BLaER1 treated with 17β-estradiol and CSF1 and Interleukin-3, amounts not matched to agents 10 nM and 100 nM (cell line): ENCODE results near the gene SPEN.

ENCODE experiments used
- H3K27ac ChIP-seq, 11 experiments: shearing (Covaris generic); formaldehyde crosslinking; 2 replicates each; pipeline ENCODE4 v1.8.1; 2022
- H3K27me3 ChIP-seq, 11 experiments: shearing (Covaris generic); formaldehyde crosslinking; 2 replicates each; pipeline ENCODE4 v1.8.1; 2022
- H3K36me3 ChIP-seq, 11 experiments: shearing (Covaris generic); formaldehyde crosslinking; 2 replicates each; pipeline ENCODE4 v1.8.1; 2022
- H3K4me1 ChIP-seq, 10 experiments: shearing (Covaris generic); formaldehyde crosslinking; 2 replicates each; pipeline ENCODE4 v1.8.1; 2022
- H3K4me2 ChIP-seq, 11 experiments: shearing (Covaris generic); formaldehyde crosslinking; 2 replicates each; pipeline ENCODE4 v1.8.1; 2022
- H3K4me3 ChIP-seq, 10 experiments: shearing (Covaris generic); formaldehyde crosslinking; 2 replicates each; pipeline ENCODE4 v1.8.1; 2022
- H3K9ac ChIP-seq, 11 experiments: shearing (Covaris generic); formaldehyde crosslinking; 2 replicates each; pipeline ENCODE4 v1.8.1; 2022
- H3K9me3 ChIP-seq, 11 experiments: shearing (Covaris generic); formaldehyde crosslinking; replicated peaks in 1 of 11; 2 replicates each; pipeline ENCODE4 v1.8.1; 2022
- H4K20me1 ChIP-seq, 11 experiments: shearing (Covaris generic); formaldehyde crosslinking; 2 replicates each; pipeline ENCODE4 v1.8.1; 2022
- Cebpa-rat ChIP-seq, 11 experiments: shearing (Covaris generic); IDR thresholded peaks; 2 replicates each; pipeline ENCODE4 v1.8.1; 2022

SPEN gene

DNA sequence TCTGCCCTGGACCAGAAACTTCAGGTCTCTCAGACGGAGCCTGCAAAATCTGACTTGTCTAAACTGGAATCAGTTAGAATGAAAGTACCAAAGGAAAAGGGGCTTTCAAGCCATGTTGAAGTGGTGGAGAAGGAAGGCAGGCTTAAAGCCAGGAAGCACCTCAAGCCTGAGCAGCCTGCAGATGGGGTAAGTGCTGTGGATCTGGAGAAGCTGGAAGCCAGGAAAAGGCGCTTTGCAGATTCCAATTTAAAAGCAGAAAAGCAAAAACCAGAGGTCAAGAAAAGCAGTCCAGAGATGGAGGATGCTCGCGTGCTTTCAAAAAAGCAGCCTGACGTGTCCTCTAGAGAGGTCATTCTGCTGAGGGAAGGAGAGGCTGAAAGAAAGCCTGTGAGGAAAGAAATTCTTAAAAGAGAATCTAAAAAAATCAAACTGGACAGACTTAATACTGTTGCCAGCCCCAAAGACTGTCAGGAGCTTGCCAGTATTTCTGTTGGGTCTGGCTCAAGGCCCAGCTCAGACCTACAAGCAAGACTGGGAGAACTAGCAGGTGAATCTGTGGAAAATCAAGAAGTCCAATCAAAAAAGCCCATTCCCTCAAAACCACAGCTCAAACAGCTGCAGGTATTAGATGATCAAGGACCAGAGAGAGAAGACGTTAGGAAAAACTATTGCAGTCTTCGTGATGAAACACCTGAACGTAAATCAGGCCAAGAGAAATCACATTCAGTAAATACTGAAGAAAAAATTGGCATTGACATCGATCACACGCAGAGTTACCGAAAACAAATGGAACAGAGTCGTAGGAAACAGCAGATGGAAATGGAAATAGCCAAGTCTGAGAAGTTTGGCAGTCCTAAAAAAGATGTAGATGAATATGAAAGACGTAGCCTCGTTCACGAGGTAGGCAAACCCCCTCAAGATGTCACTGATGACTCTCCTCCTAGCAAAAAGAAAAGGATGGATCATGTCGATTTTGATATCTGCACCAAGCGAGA is 81.8 kb downstream of the SPEN start:
- Histone ChIP-seq H3K27me3 (no peaks in the 10 kb centered on the region), H3K4me2 (no peak overlapping the region), H3K4me3 (no peak overlapping the region), H3K27ac (no peak overlapping the region), H3K36me3 (peaks cover 99 to 100% (median 100%) of the 10 kb centered on the region in 11 experiments), H3K9ac (no peak overlapping the region), H3K9me3 (no peaks in the 10 kb centered on the region), H4K20me1 (peaks cover 0 to 82% (median 38%) of the 10 kb centered on the region in 11 experiments; a peak in 18 of 22 replicates), H3K4me1 (no peaks in the 10 kb centered on the region)
- no peak for TF ChIP-seq Cebpa-rat (IDR thresholded peaks at IDR 0.05)

DNA sequence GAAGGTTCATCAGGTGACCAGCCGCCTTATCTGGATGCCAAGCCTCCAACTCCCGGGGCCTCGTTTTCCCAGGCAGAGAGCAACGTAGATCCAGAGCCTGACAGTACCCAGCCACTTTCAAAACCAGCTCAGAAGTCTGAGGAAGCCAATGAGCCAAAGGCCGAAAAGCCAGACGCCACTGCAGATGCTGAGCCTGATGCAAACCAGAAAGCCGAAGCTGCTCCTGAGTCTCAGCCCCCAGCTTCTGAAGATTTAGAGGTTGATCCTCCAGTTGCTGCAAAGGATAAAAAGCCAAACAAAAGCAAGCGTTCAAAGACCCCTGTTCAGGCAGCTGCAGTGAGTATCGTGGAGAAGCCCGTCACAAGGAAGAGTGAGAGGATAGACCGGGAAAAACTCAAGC is 83.9 kb downstream of the SPEN start:
- H3K4me3 ChIP-seq: no peak overlapping the region
- H3K27ac ChIP-seq: no peak overlapping the region
- H3K9ac ChIP-seq: no peak overlapping the region
- no peak overlapping the region for H3K4me2 ChIP-seq
- no peaks in the 10 kb centered on the region for H3K27me3 ChIP-seq
- peaks cover 95 to 100% (median 98%) of the 10 kb centered on the region in 11 experiments for H3K36me3 ChIP-seq
- no peaks in the 10 kb centered on the region for H3K9me3 ChIP-seq
- H4K20me1 ChIP-seq: peaks cover 0 to 83% (median 56%) of the 10 kb centered on the region in 11 experiments; a peak in 18 of 22 replicates
- H3K4me1 ChIP-seq: peaks cover 0 to 4% (median 0%) of the 10 kb centered on the region in 10 experiments; a peak in 4 of 20 replicates
- TF ChIP-seq Cebpa-rat (IDR thresholded peaks at IDR 0.05): no peak

DNA sequence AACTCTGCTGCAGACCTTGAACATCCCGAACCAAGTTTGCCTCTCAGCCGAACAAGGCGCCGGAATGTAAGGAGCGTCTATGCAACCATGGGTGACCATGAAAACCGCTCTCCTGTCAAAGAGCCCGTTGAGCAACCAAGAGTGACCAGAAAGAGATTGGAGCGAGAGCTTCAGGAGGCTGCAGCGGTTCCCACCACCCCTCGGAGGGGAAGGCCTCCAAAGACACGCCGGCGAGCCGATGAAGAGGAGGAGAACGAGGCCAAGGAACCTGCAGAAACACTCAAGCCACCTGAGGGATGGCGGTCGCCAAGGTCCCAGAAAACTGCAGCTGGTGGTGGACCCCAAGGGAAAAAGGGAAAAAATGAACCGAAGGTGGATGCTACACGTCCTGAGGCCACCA is 84.4 kb downstream of the SPEN start:
- no peak overlapping the region for H3K4me3 ChIP-seq

DNA sequence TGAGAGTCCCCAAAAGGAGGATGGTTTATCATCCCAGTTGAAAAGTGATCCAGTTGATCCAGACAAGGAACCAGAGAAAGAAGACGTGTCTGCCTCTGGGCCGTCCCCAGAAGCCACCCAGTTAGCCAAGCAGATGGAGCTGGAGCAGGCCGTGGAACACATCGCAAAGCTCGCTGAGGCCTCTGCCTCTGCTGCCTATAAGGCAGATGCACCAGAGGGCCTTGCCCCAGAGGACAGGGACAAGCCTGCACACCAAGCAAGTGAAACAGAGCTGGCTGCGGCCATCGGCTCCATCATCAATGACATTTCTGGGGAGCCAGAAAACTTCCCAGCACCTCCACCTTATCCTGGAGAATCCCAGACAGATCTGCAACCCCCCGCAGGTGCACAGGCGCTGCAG is 85.1 kb downstream of the SPEN start:
- TF ChIP-seq Cebpa-rat (IDR thresholded peaks at IDR 0.05): no peak
- Histone ChIP-seq H3K4me1 (peaks cover 0 to 16% (median 3%) of the 10 kb centered on the region in 10 experiments; a peak in 10 of 20 replicates), H3K27me3 (no peaks in the 10 kb centered on the region), H3K4me3 (no peak overlapping the region), H3K36me3 (peaks cover 92 to 100% (median 98%) of the 10 kb centered on the region in 11 experiments), H3K27ac (no peak overlapping the region), H3K9me3 (no peaks in the 10 kb centered on the region), H4K20me1 (peaks cover 0 to 90% (median 65%) of the 10 kb centered on the region in 11 experiments; a peak in 18 of 22 replicates), H3K4me2 (no peak overlapping the region), H3K9ac (no peak overlapping the region)

More for the DNA sequence above, 84.4 kb downstream of the SPEN start:
- Histone ChIP-seq H3K27ac (no peak overlapping the region), H3K9me3 (no peaks in the 10 kb centered on the region), H3K4me2 (no peak overlapping the region), H3K36me3 (peaks cover 93 to 100% (median 98%) of the 10 kb centered on the region in 11 experiments), H3K4me1 (peaks cover 0 to 9% (median 0%) of the 10 kb centered on the region in 10 experiments; a peak in 6 of 20 replicates), H3K27me3 (no peaks in the 10 kb centered on the region), H4K20me1 (peaks cover 0 to 83% (median 57%) of the 10 kb centered on the region in 11 experiments; a peak in 18 of 22 replicates), H3K9ac (no peak overlapping the region)
- no peak for TF ChIP-seq Cebpa-rat (IDR thresholded peaks at IDR 0.05)

DNA sequence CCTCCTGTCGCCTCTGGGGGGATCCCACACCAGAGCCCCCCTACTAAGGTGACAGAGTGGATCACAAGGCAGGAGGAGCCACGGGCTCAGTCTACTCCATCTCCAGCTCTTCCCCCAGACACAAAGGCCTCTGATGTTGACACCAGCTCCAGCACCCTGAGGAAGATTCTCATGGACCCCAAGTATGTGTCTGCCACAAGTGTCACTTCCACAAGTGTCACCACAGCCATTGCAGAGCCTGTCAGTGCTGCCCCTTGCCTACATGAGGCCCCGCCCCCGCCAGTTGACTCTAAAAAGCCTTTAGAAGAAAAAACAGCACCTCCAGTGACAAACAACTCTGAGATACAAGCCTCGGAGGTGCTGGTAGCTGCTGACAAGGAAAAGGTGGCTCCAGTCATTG is 86.2 kb downstream of the SPEN start:
- H3K4me2 ChIP-seq: no peak overlapping the region
- H3K36me3 ChIP-seq: peaks cover 92 to 100% (median 98%) of the 10 kb centered on the region in 11 experiments
- H3K4me1 ChIP-seq: peaks cover 0 to 27% (median 5%) of the 10 kb centered on the region in 10 experiments; a peak in 10 of 20 replicates
- no peaks in the 10 kb centered on the region for H3K27me3 ChIP-seq
- TF ChIP-seq Cebpa-rat (IDR thresholded peaks at IDR 0.05): no peak
- H3K9me3 ChIP-seq: no peaks in the 10 kb centered on the region
- H3K27ac ChIP-seq: no peak overlapping the region
- no peak overlapping the region for H3K9ac ChIP-seq
- no peak overlapping the region for H3K4me3 ChIP-seq
- H4K20me1 ChIP-seq: peaks cover 0 to 92% (median 75%) of the 10 kb centered on the region in 11 experiments; a peak in 18 of 22 replicates

DNA sequence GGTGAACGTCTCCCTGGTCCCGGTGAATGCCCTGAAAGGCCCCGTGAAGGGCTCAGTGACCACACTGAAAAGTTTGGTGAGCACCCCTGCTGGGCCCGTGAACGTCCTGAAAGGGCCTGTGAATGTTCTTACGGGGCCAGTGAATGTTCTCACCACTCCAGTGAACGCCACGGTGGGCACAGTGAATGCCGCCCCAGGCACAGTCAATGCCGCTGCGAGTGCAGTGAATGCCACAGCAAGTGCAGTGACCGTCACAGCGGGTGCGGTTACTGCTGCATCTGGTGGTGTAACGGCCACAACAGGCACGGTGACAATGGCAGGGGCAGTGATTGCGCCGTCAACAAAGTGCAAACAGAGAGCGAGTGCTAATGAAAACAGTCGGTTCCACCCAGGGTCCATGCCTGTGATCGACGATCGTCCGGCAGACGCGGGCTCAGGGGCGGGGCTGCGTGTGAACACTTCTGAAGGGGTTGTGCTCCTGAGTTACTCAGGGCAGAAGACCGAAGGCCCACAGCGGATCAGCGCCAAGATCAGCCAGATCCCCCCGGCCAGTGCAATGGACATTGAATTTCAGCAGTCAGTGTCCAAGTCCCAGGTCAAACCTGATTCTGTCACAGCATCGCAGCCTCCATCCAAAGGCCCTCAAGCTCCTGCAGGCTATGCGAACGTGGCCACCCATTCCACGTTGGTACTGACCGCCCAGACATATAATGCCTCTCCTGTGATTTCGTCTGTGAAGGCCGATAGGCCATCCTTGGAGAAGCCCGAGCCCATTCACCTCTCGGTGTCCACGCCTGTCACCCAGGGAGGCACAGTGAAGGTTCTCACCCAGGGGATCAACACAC is 86.9 kb downstream of the SPEN start:
- TF ChIP-seq Cebpa-rat (IDR thresholded peaks at IDR 0.05): no peak
- no peak overlapping the region for H3K4me3 ChIP-seq
- H3K36me3 ChIP-seq: peaks cover 91 to 100% (median 98%) of the 10 kb centered on the region in 11 experiments
- H3K4me2 ChIP-seq: no peak overlapping the region
- no peaks in the 10 kb centered on the region for H3K9me3 ChIP-seq
- no peak overlapping the region for H3K9ac ChIP-seq
- no peaks in the 10 kb centered on the region for H3K27me3 ChIP-seq
- H3K27ac ChIP-seq: no peak overlapping the region
- peaks cover 0 to 96% (median 81%) of the 10 kb centered on the region in 11 experiments; a peak in 18 of 22 replicates for H4K20me1 ChIP-seq
- peaks cover 0 to 34% (median 5%) of the 10 kb centered on the region in 10 experiments; a peak in 10 of 20 replicates for H3K4me1 ChIP-seq

DNA sequence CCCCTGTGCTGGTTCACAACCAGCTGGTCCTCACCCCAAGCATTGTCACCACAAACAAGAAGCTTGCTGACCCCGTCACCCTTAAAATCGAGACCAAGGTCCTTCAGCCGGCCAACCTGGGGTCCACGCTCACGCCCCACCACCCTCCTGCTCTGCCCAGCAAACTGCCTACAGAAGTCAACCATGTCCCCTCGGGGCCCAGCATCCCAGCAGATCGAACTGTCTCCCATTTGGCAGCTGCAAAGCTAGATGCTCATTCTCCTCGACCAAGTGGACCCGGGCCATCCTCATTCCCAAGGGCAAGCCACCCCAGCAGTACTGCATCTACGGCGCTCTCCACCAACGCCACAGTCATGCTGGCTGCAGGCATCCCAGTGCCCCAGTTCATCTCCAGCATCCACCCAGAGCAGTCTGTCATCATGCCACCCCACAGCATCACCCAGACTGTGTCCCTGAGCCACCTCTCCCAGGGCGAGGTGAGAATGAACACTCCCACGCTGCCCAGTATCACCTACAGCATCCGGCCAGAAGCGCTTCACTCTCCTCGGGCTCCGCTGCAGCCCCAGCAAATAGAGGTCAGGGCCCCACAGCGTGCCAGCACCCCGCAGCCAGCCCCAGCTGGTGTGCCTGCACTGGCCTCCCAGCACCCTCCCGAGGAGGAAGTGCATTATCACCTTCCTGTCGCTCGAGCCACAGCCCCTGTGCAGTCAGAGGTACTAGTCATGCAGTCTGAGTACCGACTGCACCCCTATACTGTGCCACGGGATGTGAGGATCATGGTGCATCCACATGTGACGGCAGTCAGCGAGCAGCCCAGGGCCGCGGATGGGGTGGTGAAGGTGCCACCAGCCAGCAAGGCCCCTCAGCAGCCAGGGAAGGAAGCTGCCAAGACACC is 87.8 kb downstream of the SPEN start:
- no peak overlapping the region for H3K27ac ChIP-seq
- H3K36me3 ChIP-seq: peaks cover 90 to 100% (median 98%) of the 10 kb centered on the region in 11 experiments

DNA sequence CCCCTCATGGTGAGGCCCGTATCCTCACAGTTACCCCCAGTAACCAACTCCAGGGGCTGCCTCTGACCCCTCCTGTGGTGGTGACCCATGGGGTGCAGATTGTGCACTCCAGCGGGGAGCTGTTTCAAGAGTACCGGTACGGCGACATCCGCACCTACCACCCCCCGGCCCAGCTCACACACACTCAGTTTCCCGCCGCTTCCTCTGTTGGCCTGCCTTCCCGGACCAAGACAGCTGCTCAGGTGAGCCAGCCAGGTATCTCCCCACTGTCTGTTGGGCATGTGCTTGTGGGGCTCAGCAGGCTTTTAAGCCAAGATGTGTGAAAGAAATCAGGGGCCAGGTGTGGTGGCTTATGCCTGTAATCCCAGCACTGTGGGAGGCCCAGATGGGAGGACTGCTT is 88.5 kb downstream of the SPEN start:
- TF ChIP-seq Cebpa-rat (IDR thresholded peaks at IDR 0.05): no peak
- Histone ChIP-seq H3K4me3 (no peak overlapping the region), H3K4me2 (no peak overlapping the region), H4K20me1 (peaks cover 0 to 98% (median 94%) of the 10 kb centered on the region in 11 experiments; a peak in 18 of 22 replicates), H3K4me1 (peaks cover 0 to 50% (median 5%) of the 10 kb centered on the region in 10 experiments; a peak in 10 of 20 replicates), H3K27ac (no peak overlapping the region), H3K27me3 (no peaks in the 10 kb centered on the region), H3K9me3 (no peaks in the 10 kb centered on the region), H3K36me3 (peaks cover 90 to 100% (median 98%) of the 10 kb centered on the region in 11 experiments), H3K9ac (no peak overlapping the region)

More for the DNA sequence above, 87.8 kb downstream of the SPEN start:
- Histone ChIP-seq H4K20me1 (peaks cover 0 to 98% (median 87%) of the 10 kb centered on the region in 11 experiments; a peak in 18 of 22 replicates), H3K9me3 (no peaks in the 10 kb centered on the region), H3K27me3 (no peaks in the 10 kb centered on the region), H3K9ac (no peak overlapping the region), H3K4me2 (no peak overlapping the region), H3K4me3 (no peak overlapping the region), H3K4me1 (peaks cover 0 to 43% (median 5%) of the 10 kb centered on the region in 10 experiments; a peak in 10 of 20 replicates)
- TF ChIP-seq Cebpa-rat (IDR thresholded peaks at IDR 0.05): no peak
